ENCODE results near the gene TMPRSS11B. TPM values are rescaled to one million over a fixed set of nuclear protein-coding genes. Genes with fewer than 3 reads are reported as not detected.
"Not testable (repeated sequence)": the region's sequence is repeated elsewhere in the genome, so short reads cannot be mapped to it uniquely, and the experiment has no call there.

Gene TMPRSS11B
- total RNA-seq, 1 donor from 2014 or later = not detected

- Mint-ChIP-seq H3K36me3 (ENCODE audit: unreplicated experiment) (no peaks in the 10 kb centered on the region), H3K27me3 (ENCODE audit: unreplicated experiment) (no peaks in the 10 kb centered on the region), H3K27ac (ENCODE audit: unreplicated experiment) (no peak overlapping the region), H3K9me3 (ENCODE audit: unreplicated experiment) (no peaks in the 10 kb centered on the region), H3K4me3 (ENCODE audit: unreplicated experiment) (no peak overlapping the region), H3K4me1 (ENCODE audit: low read depth, unreplicated experiment) (no peaks in the 10 kb centered on the region)
- DNase-seq = no peak
- no peak for TF ChIP-seq CTCF (IDR thresholded peaks at IDR 0.05; ENCODE audit: partially characterized antibody, unreplicated experiment)
These were observed 37.6 kb upstream of the TMPRSS11B start for GRCh38 chr4:68283095-68283494.

- not testable (repeated sequence) for H3K9me3 Mint-ChIP-seq (ENCODE audit: unreplicated experiment); H3K36me3 Mint-ChIP-seq (ENCODE audit: unreplicated experiment); H3K27me3 Mint-ChIP-seq (ENCODE audit: unreplicated experiment); DNase-seq; H3K27ac Mint-ChIP-seq (ENCODE audit: unreplicated experiment); H3K4me1 Mint-ChIP-seq (ENCODE audit: low read depth, unreplicated experiment); H3K4me3 Mint-ChIP-seq (ENCODE audit: unreplicated experiment)
These were observed 36.6 kb upstream of the TMPRSS11B start for GRCh38 chr4:68281796-68282740.

- Mint-ChIP-seq H3K4me3 (ENCODE audit: unreplicated experiment) (no peak overlapping the region), H3K36me3 (ENCODE audit: unreplicated experiment) (no peaks in the 10 kb centered on the region), H3K9me3 (ENCODE audit: unreplicated experiment) (peaks cover 2% of the 10 kb centered on the region), H3K4me1 (ENCODE audit: low read depth, unreplicated experiment) (no peaks in the 10 kb centered on the region), H3K27ac (ENCODE audit: unreplicated experiment) (no peak overlapping the region), H3K27me3 (ENCODE audit: unreplicated experiment) (peaks cover 2% of the 10 kb centered on the region)
- no peak for TF ChIP-seq CTCF (IDR thresholded peaks at IDR 0.05; ENCODE audit: partially characterized antibody, unreplicated experiment)
- no peak for DNase-seq
These were observed 32.5 kb upstream of the TMPRSS11B start for GRCh38 chr4:68278029-68278428.

GRCh38 chr4:68277627-68278026 lies 32.1 kb upstream of the TMPRSS11B start:
- Mint-ChIP-seq H3K27me3 (ENCODE audit: unreplicated experiment) (peaks cover 2% of the 10 kb centered on the region), H3K4me1 (ENCODE audit: low read depth, unreplicated experiment) (no peaks in the 10 kb centered on the region), H3K27ac (ENCODE audit: unreplicated experiment) (no peak overlapping the region), H3K4me3 (ENCODE audit: unreplicated experiment) (no peak overlapping the region), H3K9me3 (ENCODE audit: unreplicated experiment) (peaks cover 2% of the 10 kb centered on the region), H3K36me3 (ENCODE audit: unreplicated experiment) (no peaks in the 10 kb centered on the region)
- no peak for TF ChIP-seq CTCF (IDR thresholded peaks at IDR 0.05; ENCODE audit: partially characterized antibody, unreplicated experiment)
- no peak for DNase-seq

- H3K9me3 Mint-ChIP-seq (ENCODE audit: unreplicated experiment) = peaks cover 4% of the 10 kb centered on the region
- H3K4me1 Mint-ChIP-seq (ENCODE audit: low read depth, unreplicated experiment) = no peaks in the 10 kb centered on the region
- no peak for DNase-seq
- no peaks in the 10 kb centered on the region for H3K36me3 Mint-ChIP-seq (ENCODE audit: unreplicated experiment)
- H3K27me3 Mint-ChIP-seq (ENCODE audit: unreplicated experiment) = peaks cover 2% of the 10 kb centered on the region
- TF ChIP-seq CTCF (IDR thresholded peaks at IDR 0.05; ENCODE audit: partially characterized antibody, unreplicated experiment) = no peak
- H3K4me3 Mint-ChIP-seq (ENCODE audit: unreplicated experiment) = no peak overlapping the region
- H3K27ac Mint-ChIP-seq (ENCODE audit: unreplicated experiment) = no peak overlapping the region
These were observed 27.4 kb upstream of the TMPRSS11B start for GRCh38 chr4:68272860-68273259.
